GM20431 (cell line): ENCODE results near the gene CORIN.

Experiments used
- in situ Hi-C: fragments of 300-500 bp; cut with MseI, MboI; formaldehyde crosslinking; loops from one replicate; pipeline ENCODE4 v1.15.0; 2020; ENCODE audit warnings: low sequenced_read_pairs; ENCODE audit not compliant: unreplicated experiment

The CORIN gene

DNA sequence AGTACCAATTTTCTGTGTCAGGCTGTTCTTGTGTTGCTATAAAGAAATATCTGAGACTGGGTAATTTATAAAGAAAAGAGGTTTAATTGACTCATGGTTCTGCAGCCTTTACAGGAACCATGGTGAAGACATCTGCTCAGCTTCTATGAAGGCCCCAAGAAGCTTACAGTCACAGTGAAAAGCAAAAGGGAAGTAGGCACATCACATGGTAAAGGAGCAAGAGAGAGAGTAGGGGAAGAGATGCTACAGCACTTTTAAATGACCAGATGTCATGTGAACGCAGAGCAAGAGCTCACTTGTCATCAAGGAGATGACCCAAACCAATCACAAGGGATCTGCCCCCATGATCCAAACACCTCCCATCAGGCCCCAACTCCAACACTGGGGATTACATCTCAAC is 178.5 kb downstream of the CORIN start:
- in situ Hi-C loops = no loop called here

DNA sequence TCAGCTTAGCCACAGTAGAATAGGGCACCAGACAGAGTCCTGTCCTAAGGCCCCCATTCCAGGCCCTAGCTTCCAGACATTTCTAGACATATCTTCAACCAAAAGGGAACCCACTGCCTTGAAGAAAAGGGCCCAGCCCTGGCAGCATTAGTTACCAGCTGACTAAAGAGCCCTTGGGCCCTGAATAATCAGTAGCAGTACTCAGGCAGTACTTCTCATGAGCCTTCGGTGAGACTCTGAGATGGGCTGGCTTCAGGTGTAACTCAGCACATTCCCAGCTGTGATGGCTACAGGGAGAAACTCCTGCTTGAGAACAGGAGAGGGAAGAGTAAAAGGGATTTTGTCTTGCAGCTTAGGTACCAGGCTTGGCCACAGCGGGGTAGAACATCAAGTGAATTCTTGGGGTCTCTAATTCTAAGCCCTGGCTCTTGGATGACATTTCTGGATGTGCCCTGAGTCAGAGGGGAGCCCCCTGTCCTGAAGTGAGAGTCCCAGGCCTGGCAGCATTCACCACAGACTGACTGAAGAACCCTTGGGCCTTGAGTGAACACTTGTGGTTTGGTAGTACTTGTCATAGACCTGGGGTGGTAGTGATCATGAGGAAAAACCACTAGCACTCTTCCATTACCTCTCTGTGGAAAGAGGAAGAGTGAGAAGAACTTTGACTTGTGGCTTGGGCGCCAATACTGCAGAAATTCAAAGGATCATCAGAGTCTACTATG is 182.7 kb downstream of the CORIN start:
- in situ Hi-C loops = no loop called here

DNA sequence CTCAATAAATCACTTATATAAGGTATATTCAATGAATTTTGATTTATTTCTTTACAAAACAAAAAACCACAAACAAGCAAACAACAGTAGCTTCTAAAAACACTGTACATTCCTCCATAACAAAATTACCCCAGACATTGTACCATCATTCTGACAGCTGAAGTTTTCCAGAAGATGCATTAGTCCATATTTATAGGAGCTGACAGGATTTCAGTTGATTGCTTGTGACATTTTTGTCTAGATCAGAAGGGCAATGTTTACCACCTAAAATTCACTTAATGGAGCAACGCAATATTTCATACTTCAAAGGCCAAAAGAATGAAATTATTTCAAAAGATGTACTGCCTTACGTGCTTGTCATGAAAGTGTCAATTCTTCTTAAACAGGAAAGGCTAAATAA is 185.8 kb downstream of the CORIN start:
- in situ Hi-C loops = no loop called here

DNA sequence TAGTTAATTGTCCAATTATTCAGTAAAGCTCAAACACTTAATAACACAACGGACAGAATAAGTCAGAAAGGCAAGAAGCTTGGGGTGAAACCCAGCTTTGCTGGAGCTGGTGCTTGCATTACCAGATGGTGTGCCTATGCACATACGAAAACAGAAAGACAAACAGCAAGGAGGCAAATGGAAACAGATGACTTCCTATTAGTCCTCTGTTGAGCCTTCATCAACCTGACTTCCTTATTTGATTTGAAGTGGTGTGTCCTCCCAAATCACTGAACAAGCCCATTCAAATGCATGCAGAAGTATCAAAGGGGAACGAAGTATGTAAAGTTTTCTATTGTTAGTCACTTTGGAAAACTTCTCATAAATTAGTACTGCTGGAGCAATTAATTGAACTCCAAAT is 186.6 kb downstream of the CORIN start:
- in situ Hi-C loops = no loop called here

DNA sequence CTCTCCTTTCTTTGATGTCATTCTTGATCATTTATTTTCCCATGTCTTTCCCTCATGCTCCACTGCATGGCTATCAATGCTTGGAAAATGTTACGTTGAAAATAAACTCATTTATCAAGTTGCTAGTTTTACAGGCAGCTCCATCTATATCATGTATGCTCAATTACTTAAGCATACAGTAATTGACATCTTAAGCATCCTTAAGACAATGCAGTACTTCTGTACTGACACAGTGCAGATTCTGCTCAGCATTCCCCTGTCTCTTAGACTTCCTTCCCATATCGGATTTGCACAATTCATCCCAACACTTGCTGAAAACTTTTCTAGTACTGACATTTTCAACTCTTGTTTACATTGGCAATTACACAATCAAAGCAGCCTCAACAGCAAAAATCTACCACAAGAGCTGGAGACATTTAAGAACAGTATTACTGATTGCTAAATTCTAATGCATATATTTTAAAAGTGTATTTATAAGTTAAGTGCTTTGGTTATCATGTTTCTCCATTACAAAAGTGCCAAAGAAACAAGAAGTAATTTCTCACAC is 187.2 kb downstream of the CORIN start:
- in situ Hi-C loops = no loop called here

DNA sequence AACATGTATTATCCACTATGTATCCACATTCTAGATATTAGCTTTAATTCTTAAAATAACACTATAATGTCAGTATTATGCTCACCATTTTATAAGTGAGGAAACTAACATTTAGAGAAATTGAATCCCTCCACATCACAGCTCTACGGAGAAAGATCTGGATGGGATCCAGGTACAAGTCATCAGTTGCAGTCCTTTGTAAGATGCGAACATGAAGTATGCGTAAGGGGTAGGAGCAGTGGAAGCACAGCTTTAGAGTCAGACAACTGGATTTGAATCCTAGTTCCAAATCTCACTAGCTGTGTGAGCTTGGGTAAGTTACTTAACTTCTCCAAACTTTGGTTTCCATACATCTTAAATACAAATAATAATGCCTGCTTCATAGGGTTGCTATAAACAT is 190.3 kb downstream of the CORIN start:
- in situ Hi-C loops = no loop called here

DNA sequence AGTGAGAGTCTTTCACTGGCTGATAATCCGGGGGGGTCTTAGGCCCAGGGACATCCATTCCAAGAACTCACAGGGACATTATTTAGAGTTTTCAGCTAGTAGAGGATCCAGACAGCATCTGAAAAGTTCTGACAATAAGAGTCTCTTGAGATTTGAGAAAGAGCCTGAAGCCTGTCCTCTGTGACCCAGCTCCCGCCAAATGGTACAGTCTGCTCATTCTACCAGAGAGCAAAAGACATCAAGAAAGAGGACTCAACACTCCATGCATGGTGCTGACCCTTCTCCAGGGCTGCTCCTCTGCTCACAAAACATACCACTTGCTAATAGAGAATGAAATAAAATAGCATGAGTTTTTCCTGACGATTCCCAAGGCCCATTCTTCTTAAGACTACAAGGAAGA is 190.8 kb downstream of the CORIN start:
- in situ Hi-C loops = no loop called here

DNA sequence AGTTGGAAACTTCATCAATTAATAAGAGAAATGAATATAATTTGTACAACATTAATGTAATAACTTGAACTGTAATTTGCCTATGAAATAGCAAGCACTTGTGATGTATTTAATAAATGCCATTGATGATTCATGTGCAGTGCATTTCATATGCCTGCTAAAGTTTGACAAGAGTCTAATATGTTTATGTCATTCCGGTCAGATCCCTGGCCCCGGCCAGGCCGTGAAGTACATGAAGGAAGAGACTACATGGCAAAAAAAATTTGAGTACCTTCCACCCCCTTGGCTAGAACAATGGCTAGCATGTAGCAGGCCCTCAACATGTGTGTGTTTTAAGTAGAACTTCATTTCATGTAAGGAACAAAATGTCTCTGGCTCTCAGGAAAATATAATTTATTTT is 191.5 kb downstream of the CORIN start:
- in situ Hi-C loops = no loop called here

DNA sequence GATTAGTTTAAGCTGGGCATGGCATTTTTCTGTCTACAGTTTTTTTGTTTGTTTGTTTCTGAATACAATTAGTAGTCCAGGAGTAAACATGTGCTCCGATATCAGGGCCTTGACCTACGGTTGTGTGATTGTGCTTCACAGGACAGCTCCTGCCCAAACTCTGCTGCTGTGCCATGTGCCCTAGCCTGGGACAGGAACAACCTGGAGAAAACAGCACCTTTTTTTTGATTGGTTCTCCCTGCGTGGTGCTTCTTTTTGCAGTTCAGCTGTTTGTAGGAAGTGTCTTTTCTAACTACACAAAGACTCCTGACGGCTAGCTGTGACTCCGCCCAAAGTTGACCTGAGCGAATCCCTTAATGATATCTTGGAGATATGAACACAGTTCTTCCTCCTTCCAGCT is 194.0 kb downstream of the CORIN start:
- in situ Hi-C loops = no loop called here

DNA sequence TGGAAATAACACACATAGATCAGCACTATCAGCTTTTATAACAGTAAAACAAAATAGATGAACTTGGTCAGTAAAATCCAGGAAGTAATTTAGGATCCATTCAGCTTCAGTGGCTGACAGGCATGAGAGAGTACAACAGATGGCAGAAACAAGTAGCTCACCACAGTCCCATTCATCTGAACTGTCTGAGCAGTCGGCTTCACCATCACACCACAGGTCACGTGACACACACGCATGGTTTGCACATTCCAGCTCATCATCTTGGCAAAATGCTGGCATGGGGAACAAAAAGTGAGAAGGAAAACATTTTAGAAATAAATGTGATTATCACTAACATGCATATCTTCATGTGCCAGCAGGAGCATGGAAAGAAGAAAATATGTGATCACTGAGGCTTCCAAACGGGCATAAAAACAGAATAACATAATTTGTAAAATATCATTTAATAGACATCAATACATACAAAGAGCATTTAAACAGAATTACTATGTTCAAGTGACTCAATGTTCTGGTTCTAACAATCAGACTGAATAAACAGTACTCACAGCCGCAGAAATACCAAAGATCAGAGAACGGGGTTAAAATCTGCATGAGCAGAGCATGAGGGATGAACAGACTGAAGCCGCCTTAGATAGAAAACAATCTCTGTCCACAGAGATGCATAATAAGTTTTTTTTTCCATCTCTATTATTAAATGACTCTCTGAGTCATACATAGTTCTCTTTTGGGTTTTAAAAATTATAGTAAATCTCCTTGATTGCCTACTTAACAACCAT is 194.7 kb downstream of the CORIN start:
- in situ Hi-C loops = no loop called here

DNA sequence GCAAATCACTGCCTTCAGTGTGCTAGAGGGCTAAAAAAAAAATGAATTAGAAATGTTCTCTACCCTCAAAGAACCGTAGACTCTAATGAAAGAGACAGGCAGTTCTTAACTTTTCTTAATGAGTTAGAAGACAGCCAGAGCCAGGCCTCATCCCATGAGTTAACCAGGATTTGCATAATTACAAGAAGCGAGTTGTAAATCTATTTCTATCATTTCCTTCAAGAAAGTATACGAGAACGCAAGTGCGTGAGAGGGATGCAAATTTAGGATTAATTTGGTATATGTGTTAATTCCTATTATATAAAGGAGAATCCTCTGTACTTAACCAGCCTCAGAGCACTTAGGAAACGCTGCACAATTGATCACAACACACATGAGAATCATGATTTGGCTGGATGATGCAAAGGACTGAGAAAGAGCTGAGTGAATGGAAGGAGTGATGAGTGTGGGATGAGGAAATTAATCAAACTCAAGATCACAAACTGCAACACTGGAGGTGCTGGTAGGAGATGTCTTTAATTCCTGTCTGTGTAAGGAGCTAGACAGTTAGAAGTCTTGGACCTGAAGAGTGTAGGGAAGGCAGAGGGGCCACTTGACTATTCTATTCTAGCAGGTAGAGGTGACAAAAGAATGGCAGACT is 195.6 kb downstream of the CORIN start:
- in situ Hi-C loops = no loop called here

DNA sequence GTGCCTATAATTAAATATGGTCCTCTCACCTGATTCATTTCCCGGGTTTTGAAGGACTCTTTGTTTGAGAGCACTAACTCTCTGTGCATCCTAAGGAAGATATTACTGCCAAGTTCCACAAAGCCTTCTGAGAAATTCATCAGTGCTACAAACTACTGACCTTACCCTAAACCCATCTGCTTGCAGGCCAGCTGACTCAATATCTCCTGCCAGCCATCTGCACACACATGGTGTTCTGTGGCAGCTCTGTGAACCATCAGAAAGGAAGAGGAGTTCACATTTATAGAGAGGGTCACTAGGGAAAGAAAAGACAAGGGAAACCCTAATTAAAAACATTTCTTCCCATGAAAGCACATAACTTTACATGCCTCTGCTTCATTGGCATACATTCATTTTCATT is 196.1 kb downstream of the CORIN start:
- in situ Hi-C loops = no loop called here

DNA sequence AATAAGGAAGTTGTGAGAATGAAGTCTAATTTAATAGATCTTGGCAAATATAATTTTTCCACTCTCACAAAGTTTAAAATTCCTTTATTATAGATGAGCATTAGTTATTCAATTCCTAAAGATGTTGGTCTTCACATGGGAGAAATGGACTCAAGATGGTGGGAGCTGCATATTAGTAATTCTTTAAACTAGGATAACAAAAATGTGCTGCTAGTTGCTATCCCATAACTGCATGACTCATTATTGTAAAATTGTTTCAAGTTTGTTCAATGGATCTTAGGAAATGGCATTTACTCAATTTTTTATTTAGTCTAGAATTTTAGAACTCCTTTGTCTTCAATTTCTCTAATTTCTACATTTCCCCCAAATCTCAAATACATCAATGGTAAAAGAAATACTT is 197.0 kb downstream of the CORIN start:
- in situ Hi-C loops = no loop called here

DNA sequence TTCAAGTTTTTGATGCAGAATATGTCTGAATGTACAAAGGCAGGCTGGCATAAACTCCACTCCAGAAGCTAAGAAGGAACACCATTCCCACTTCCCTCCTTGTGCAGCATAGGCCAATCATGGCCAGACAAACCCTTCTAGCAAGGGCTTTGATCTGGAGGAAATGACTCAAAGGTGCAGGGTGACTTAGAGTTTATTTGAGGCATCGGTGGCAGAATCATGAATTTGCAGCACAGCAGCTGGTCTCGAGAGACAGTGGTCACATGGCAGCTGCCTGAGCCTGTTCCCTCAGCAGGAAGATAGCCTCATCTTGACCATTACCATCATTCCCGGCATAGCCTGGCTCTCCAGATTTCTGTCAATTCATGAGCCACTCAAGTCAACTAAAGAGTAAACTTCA is 198.3 kb downstream of the CORIN start:
- in situ Hi-C loops = no loop called here

DNA sequence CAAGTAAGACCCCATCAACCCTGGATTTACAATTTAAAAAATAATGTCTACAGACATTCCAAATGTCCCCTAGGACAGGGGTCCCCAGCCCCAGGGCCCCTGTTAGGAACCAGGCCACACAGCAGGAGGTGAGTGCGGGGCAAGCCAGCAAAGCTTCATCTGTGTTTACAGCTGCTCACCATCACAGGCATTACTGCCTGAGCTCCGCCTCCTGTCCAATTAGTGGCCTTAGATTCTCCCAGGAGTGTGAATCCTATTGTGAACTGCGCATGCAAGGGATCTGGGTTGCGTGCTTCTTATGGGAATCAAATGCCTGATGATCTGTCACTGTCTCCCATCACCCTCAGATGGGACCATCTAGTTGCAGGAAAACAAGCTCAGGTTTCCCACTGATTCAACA is 206.7 kb downstream of the CORIN start:
- in situ Hi-C loops = no loop called here

DNA sequence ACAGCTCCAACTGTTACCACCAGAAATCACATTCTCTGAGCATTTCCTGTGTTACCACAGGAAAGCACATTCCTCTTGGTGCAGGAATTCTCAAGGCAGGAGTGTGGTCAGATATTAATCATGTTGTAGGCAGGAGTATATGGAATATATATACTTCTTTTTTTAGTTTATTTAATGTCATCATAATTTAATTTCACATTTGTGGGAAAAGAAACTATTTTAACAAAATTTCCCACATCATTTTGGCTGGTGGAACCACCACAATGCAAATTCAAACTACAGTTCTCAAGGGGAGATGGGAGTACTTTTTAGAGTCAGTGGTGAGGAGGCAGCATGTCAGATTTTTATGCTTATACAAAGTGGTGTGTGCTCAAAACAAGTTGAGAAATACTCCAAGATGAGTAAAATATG is 213.8 kb downstream of the CORIN start:
- in situ Hi-C loops = no loop called here

DNA sequence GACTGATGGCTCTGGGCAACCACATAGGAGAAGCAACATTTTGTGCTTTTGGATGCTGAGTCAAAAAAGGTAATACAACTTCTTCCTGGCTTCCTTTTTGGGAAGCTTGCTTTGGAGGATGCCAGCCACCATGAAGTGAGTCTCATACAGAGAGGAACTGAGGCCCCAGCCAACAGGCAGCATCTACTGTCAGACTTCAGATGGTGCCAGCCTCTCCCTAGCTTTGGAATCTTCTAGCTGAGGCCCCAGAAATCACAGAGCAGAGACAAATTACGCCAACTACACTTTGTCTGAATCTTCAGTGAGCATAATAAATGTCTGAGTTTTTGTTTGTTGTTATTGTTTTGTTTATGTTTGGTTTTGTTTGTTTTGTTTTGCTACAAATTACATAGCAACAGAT is 216.7 kb downstream of the CORIN start:
- in situ Hi-C loops = no loop called here

DNA sequence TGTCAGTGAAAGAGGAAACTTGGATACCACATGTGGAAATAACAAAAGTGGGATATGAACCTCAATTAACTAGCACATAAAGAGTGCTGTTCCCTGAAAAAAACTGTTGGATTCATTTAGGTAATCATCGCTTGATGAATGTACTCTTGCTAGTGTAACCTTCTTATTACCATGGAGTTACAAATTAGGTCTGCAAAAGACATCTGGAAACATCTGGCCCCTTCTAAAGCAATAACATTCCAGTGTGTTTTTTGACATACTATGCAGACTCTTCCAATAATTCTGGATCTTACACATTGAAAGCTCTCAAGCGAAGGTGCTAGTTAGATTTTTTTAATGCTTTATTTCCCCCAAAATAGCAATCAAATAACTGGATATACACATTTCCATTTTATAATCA is 218.2 kb downstream of the CORIN start:
- in situ Hi-C loops = no loop called here

DNA sequence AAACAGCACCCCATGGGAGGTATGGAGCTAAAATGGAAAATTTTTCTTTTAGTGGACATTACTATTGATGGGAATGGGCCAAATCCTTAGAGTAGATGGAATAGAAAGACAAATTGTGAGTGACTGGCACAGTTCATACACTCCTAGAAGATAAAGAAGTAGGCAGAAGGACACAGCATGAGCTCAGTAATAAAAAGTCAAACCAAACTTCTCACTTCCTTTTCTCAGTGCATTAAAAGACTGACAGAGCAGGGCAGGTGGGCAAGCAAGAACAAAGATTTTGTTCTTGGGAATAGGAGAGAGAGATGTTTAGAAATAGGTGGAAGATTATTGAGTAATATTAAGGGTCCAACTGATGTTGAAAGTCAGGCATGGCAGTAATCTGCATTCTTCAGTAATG is 220.3 kb downstream of the CORIN start:
- in situ Hi-C loops = no loop called here

DNA sequence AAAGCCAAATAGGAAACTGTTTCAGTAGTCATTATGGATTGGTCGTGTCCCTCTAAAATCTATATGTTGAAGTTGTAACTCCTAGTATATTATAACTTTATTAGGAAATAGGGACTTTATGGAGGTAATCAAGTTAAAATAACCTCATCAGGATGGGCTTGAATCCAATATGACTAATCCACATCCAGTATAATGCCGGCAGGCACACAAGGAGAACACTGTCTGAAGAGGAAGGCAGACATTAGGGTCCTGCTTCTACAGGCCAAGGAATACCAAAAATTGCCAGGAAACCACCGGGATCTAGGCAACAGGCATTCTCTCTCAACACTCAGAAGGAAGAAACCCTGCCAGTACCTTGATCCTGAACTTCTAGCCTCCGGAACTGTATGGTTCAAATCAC is 222.5 kb downstream of the CORIN start:
- in situ Hi-C loops = no loop called here
